AG10803 (cell line): ENCODE measurements around the gene B3GALT2.

Experiments
- DNase-seq: peaks from one replicate; pipeline ENCODE4 v3.0.0; 2010; ENCODE audit warnings: low read depth
- H3K4me3 ChIP-seq: 2 replicates; pipeline ENCODE4 v1.5.1; 2011; ENCODE audit warnings: mild to moderate bottlenecking, low read length, control low read depth
- TF ChIP-seq, protein P1 (sequence below): conservative IDR thresholded peaks from 2 replicates; pipeline ENCODE4 v1.5.1; 2011; ENCODE audit warnings: mild to moderate bottlenecking, low read length, control low read depth, inconsistent platforms

Gene B3GALT2

GRCh38 chr1:193216920-193217319 lies 30.5 kb upstream of the B3GALT2 start:
- H3K4me3 ChIP-seq, result no peak overlapping the region
- TF ChIP-seq, protein P1, sequence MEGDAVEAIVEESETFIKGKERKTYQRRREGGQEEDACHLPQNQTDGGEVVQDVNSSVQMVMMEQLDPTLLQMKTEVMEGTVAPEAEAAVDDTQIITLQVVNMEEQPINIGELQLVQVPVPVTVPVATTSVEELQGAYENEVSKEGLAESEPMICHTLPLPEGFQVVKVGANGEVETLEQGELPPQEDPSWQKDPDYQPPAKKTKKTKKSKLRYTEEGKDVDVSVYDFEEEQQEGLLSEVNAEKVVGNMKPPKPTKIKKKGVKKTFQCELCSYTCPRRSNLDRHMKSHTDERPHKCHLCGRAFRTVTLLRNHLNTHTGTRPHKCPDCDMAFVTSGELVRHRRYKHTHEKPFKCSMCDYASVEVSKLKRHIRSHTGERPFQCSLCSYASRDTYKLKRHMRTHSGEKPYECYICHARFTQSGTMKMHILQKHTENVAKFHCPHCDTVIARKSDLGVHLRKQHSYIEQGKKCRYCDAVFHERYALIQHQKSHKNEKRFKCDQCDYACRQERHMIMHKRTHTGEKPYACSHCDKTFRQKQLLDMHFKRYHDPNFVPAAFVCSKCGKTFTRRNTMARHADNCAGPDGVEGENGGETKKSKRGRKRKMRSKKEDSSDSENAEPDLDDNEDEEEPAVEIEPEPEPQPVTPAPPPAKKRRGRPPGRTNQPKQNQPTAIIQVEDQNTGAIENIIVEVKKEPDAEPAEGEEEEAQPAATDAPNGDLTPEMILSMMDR, result no peak
- no peak for DNase-seq

- TF ChIP-seq, protein P1, result no peak
- no peak overlapping the region for H3K4me3 ChIP-seq
- no peak for DNase-seq
These were observed 27.6 kb upstream of the B3GALT2 start for GRCh38 chr1:193213998-193214397.

DNA sequence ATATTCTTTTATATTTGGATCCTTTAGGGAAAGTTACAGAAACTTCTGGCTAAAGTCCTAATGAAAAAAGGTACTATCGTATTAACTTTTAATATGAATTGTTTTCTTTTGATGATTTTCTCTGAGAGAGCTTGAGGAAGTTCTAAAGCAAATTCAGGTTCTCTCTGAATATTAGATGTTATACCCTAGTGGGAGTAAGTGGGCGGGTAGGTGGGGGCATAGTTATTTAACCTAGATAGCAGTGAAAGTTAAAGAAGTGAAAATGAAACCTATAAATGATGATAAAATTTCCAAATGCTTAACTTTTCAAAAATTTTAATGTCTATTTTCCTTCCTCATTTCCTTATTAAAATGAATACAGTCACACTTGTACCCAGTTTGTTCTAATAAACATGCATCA lies 26.2 kb upstream of the B3GALT2 start:
- no peak overlapping the region for H3K4me3 ChIP-seq
- TF ChIP-seq, protein P1, result no peak
- DNase-seq, result no peak

GRCh38 chr1:193211539-193211938 lies 25.1 kb upstream of the B3GALT2 start:
- no peak overlapping the region for H3K4me3 ChIP-seq
- TF ChIP-seq, protein P1, result no peak; the same call in 1 of the 2 replicates
- peak; percentile 83 for DNase-seq

- no peak for DNase-seq
These were observed 24.6 kb upstream of the B3GALT2 start for GRCh38 chr1:193210996-193211395.

DNA sequence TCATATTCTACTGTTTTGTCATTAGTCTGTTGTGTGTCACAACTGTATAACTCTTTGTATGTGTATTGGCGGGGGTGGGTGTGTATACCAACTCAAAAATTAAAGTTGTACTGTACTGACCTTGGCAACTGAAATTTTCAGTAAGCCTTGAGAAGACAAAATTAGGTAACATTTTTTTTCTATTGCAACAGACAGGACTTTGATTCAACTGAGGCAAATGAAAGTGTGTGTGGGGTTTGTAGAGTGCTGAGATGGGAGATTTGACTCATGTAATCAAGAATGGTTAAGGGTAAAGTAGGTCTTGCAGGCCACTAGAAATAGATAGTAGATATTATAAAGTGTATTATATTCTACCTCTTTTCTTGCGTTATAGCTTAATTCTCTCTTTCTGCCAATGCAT lies 14.6 kb upstream of the B3GALT2 start:
- TF ChIP-seq, protein P1, result no peak
- DNase-seq, result no peak
- H3K4me3 ChIP-seq, result no peak overlapping the region

More at GRCh38 chr1:193210996-193211395, 24.6 kb upstream of the B3GALT2 start:
- H3K4me3 ChIP-seq, result no peak overlapping the region
- TF ChIP-seq, protein P1, result no peak

DNA sequence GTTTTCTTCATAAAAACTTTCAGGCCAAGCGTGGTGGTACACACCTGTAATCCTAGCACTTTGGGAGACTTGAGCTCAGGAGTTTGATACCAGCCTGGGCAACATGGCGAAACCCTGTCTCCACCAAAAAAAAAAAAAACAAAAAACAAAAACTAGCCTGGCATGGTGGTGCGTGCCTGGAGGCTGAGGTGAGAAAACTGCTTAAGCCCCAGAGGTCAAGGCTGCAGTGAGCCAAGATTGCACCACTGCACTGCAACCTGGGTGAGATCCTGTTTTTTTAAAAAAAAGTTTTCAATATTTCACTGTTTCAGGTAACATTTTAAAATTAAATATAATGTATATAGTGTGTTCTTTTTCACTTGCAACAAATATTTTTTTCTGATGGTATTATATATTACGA lies 13.5 kb upstream of the B3GALT2 start:
- TF ChIP-seq, protein P1, result no peak
- no peak overlapping the region for H3K4me3 ChIP-seq
- no peak for DNase-seq
